Mesothelial cell of epicardium (in vitro differentiated cells): ENCODE results near the gene SLC47A1. TPM values are rescaled to one million over a fixed set of nuclear protein-coding genes. Genes with fewer than 3 reads are reported as not detected.
A peak's percentile ranks its signal among the peaks of the same experiment; 100 is the strongest.
"Not testable (repeated sequence)": the region's sequence is repeated elsewhere in the genome, so short reads cannot be mapped to it uniquely, and the experiment has no call there.

Experiments used
- DNase-seq, 2 experiments: peaks; one replicate each; pipeline ENCODE4 v3.0.0; 2021; ENCODE audit warnings: low spot score in 2 of 2; ENCODE audit not compliant: unreplicated experiment in 2 of 2
- H3K27ac Mint-ChIP-seq: 2 replicates; pipeline ENCODE4 v1.8.0; 2021; ENCODE audit warnings: mixed read lengths
- H3K27me3 Mint-ChIP-seq: 2 replicates; pipeline ENCODE4 v1.8.0; 2021; ENCODE audit warnings: low read depth, mixed read lengths
- H3K36me3 Mint-ChIP-seq: 2 replicates; pipeline ENCODE4 v1.8.0; 2021; ENCODE audit warnings: mixed read lengths
- H3K4me1 Mint-ChIP-seq: 2 replicates; pipeline ENCODE4 v1.8.0; 2021; ENCODE audit warnings: mixed read lengths
- H3K4me3 Mint-ChIP-seq: 2 replicates; pipeline ENCODE4 v1.8.0; 2021; ENCODE audit warnings: mild to moderate bottlenecking, moderate library complexity, mixed read lengths
- H3K9me3 Mint-ChIP-seq: 2 replicates; pipeline ENCODE4 v1.8.0; 2021; ENCODE audit warnings: mixed read lengths
- total RNA-seq: library from RNA; stranded (reverse); gene quantifications from 3 replicates; pipeline ENCODE4 v1.2.1, GENCODE V29; 2021
- TF ChIP-seq, protein P1 (sequence below): fragments of 200-600 bp; sonication (generic); IDR thresholded peaks from one replicate; pipeline ENCODE4 v1.5.0; 2021; ENCODE audit warnings: antibody characterized with exemption; ENCODE audit not compliant: unreplicated experiment

The SLC47A1 gene
- total RNA-seq, 1 donor from 2014 or later, result 9.2 TPM

DNA sequence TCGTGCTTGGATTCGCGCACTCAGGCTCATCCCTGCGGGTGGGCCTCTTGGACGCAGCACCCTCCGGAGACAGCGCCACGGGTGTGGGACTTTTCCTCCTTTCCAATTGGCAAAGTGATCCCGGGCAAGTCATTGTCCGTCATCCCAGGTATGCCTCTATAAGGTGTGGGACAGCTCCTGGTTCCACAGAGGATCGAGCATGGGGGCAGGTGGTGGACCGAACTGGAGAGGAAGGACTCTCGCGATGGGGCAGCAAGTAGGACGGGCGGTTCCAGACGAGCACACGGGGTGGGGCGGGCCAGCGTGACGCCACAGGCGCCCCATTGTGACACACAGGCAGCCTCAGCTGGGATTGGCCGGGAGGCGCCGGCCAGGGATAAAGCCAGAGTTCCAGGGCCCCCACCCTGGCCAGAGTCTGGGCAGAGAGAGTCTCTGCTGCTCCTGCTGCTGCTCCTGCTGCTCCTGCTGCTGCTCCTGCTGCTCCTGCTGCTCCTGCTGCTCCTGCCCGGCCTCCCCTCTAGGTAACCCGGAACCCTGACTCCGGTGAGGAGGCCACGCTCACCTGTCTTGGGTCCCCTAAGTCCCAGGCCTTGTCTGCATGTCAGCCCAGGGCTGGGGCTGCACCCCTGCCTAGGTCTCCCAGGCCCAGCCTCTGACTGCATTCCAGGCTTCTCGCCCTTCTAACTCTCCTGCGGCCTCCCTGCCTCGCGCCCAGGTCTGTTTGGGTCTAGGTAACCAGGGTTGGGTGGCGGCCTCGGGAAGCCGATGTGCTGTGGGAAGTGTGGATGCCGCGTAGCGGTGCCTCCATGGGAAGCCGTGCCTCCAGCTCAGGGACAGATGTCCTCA lies 38.5 kb upstream of the SLC47A1 start:
- Mint-ChIP-seq H3K27ac (no peak overlapping the region), H3K36me3 (no peaks in the 10 kb centered on the region), H3K4me3 (no peak overlapping the region), H3K9me3 (no peaks in the 10 kb centered on the region), H3K27me3 (no peaks in the 10 kb centered on the region), H3K4me1 (peaks cover 8% of the 10 kb centered on the region)
- TF ChIP-seq, protein P1, sequence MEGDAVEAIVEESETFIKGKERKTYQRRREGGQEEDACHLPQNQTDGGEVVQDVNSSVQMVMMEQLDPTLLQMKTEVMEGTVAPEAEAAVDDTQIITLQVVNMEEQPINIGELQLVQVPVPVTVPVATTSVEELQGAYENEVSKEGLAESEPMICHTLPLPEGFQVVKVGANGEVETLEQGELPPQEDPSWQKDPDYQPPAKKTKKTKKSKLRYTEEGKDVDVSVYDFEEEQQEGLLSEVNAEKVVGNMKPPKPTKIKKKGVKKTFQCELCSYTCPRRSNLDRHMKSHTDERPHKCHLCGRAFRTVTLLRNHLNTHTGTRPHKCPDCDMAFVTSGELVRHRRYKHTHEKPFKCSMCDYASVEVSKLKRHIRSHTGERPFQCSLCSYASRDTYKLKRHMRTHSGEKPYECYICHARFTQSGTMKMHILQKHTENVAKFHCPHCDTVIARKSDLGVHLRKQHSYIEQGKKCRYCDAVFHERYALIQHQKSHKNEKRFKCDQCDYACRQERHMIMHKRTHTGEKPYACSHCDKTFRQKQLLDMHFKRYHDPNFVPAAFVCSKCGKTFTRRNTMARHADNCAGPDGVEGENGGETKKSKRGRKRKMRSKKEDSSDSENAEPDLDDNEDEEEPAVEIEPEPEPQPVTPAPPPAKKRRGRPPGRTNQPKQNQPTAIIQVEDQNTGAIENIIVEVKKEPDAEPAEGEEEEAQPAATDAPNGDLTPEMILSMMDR, result no peak
- DNase-seq, result no peak

DNA sequence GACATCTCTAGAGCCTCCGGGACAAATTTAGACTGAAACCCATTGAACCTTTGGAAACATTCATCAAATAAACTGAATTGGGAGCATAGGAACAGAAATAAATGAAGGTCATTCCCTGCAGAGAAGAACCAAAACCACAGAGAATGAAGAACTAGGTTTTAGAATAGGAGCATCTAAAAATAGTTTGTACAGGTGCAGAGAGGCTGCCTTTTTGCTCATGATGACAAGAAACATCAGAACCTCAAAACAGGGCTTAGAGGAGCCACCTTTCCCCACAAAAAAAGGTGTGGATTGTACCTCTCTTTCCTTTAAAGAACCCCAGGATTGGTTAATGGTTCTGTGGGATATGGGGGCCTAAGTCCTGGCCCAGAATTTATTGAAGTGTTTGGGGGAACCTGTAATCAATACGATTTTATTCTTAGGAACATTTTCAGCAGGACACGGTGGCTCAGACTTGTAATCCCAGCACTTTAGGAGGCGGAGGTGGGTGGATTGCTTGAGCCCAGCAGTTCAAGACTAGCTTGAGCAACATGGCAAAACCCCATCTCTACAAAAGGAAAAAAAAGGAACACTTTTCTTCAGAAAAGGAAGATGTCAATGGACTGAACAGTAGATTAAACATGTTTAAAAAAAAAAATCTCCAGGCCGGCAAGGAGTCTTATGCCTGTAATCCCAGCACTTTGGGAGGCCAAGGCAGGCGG lies 37.7 kb upstream of the SLC47A1 start:
- Mint-ChIP-seq H3K27ac (no peak overlapping the region), H3K36me3 (no peaks in the 10 kb centered on the region), H3K4me1 (peaks cover 8% of the 10 kb centered on the region), H3K27me3 (no peaks in the 10 kb centered on the region), H3K9me3 (no peaks in the 10 kb centered on the region), H3K4me3 (no peak overlapping the region)
- no peak for DNase-seq
- TF ChIP-seq, protein P1, result no peak

DNA sequence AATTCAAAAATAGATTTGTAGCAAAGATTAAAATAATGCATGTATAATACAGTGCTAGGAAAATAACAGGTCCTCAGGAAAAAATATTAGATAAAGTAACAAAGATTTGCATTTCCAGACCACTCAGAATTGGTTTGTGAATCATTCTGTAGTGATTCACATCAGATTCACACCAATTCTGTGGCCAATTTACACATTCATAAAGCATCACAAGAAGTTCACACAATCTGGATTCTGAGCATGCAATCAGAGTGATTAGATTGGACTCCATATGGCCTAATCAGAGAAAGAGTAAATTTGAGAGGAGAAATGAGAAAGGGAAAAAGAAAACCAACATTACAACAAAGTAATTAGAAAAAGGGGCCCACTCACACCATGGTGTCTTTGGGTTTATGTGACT lies 36.0 kb upstream of the SLC47A1 start:
- Mint-ChIP-seq H3K27ac (no peak overlapping the region), H3K4me3 (no peak overlapping the region), H3K27me3 (no peaks in the 10 kb centered on the region), H3K9me3 (no peaks in the 10 kb centered on the region), H3K36me3 (no peaks in the 10 kb centered on the region), H3K4me1 (peaks cover under 1% of the 10 kb centered on the region)
- TF ChIP-seq, protein P1, result no peak
- no peak for DNase-seq

DNA sequence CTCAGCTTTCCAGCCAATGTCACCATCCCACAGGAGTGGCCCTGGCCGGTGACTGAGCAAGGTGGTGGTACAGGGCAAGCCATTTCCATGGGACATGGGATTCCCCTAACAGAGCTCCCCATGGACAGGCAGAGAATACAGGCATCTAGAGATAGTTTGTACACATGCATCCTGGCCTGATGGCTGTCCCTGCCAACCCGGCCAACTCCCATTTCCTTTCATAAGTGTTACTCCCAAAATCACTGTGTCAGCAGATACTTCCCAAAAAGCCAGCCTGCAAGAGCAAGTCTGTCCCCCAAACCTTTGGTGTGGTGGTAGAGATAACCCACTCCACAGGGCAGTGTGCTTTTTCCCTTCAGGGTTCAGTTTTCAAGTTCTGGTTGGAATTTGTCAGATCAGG lies 32.4 kb upstream of the SLC47A1 start:
- Mint-ChIP-seq H3K9me3 (no peaks in the 10 kb centered on the region), H3K27me3 (no peaks in the 10 kb centered on the region), H3K36me3 (no peaks in the 10 kb centered on the region), H3K27ac (no peak overlapping the region), H3K4me3 (no peak overlapping the region), H3K4me1 (no peaks in the 10 kb centered on the region)
- TF ChIP-seq, protein P1, result no peak
- DNase-seq, result no peak

DNA sequence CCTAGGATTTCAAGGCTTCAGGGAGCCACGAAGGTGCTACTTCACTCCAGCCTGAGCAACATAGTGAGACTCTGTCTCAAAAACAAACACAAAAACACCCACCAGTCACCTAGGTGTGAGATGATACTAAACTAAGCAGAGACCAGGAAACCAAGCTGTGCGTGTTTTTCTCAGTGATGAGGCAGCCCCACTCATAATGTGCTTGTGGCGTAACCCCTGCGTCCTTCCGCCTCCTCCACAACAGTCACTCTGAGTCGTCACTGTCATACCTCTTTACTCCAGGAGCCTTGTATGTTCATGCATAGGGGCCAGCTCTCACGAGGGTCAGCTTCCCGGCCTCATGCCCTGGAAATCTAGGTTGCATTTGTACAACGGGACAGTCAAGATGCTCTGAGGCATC lies 31.1 kb upstream of the SLC47A1 start:
- H3K9me3 Mint-ChIP-seq, result no peaks in the 10 kb centered on the region

DNA sequence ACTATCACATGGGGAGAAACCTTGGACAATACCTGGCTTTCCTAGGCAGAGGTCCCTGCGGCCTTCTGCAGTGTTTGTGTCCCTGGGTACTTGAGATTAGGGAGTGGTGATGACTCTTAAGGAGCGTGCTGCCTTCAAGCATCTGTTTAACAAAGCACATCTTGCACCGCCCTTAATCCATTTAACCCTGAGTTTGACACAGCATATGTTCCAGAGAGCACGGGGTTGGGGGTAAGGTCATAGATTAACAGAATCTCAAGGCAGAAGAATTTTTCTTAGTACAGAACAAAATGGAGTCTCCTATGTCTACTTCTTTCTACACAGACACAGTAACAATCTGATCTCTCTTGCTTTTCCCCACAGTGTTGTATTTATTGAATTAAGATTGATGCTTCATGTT lies 28.1 kb upstream of the SLC47A1 start:
- peak overlapping the region; percentile 40 for H3K4me3 Mint-ChIP-seq
- DNase-seq, H3K9me3 Mint-ChIP-seq, H3K36me3 Mint-ChIP-seq, H3K27ac Mint-ChIP-seq, H3K27me3 Mint-ChIP-seq, H3K4me1 Mint-ChIP-seq: not testable (repeated sequence)

More for the DNA sequence above, 31.1 kb upstream of the SLC47A1 start:
- TF ChIP-seq, protein P1, result no peak
- no peak for DNase-seq
- no peaks in the 10 kb centered on the region for H3K4me1 Mint-ChIP-seq
- no peaks in the 10 kb centered on the region for H3K36me3 Mint-ChIP-seq
- H3K4me3 Mint-ChIP-seq, result no peak overlapping the region
- H3K27ac Mint-ChIP-seq, result no peak overlapping the region
- H3K27me3 Mint-ChIP-seq, result no peaks in the 10 kb centered on the region
